Astrocyte (in vitro differentiated cells and primary cell): Measurements from ENCODE around the gene CEP20. TPM values are rescaled to one million over a fixed set of nuclear protein-coding genes. Genes with fewer than 3 reads are reported as not detected.

ENCODE experiments used
- DNase-seq: peaks from one replicate; pipeline ENCODE4 v3.0.0-alpha.2; 2010; ENCODE audit warnings: low read depth
- FAIRE-seq: peaks from 2 replicates; lab custom pipeline; 2011; peaks lifted over from hg19 to GRCh38; lab: Jason Lieb, UNC
- H2AFZ ChIP-seq: 2 replicates; pipeline ENCODE4 v1.6.0; 2012; ENCODE audit warnings: low read depth, low read length, inconsistent platforms
- H3K27ac ChIP-seq: 2 replicates; pipeline ENCODE4 v1.5.1; 2011; ENCODE audit warnings: low read depth, low read length, inconsistent platforms
- H3K27me3 ChIP-seq: 2 replicates; pipeline ENCODE4 v1.6.0; 2011; ENCODE audit warnings: low read length, inconsistent platforms; ENCODE audit not compliant: insufficient read depth
- H3K36me3 ChIP-seq: 2 replicates; pipeline ENCODE4 v1.5.1; 2011; ENCODE audit warnings: low read length, inconsistent platforms; ENCODE audit not compliant: insufficient read depth
- H3K4me1 ChIP-seq: 2 replicates; pipeline ENCODE4 v1.5.1; 2011; ENCODE audit warnings: low read length, inconsistent platforms; ENCODE audit not compliant: insufficient read depth
- H3K4me2 ChIP-seq: 2 replicates; pipeline ENCODE4 v1.6.0; 2012; ENCODE audit warnings: low read length, inconsistent platforms
- H3K4me3 ChIP-seq: 2 replicates; pipeline ENCODE4 v1.5.1; 2011; ENCODE audit warnings: low read depth, mild to moderate bottlenecking, low read length, inconsistent platforms; ENCODE audit not compliant: insufficient read depth
- H3K79me2 ChIP-seq: 2 replicates; pipeline ENCODE4 v1.6.0; 2012; ENCODE audit warnings: mild to moderate bottlenecking, low read length, inconsistent platforms; ENCODE audit not compliant: insufficient read depth
- H3K9ac ChIP-seq: 2 replicates; pipeline ENCODE4 v1.6.0; 2012; ENCODE audit warnings: mild to moderate bottlenecking, low read length, inconsistent platforms
- H3K9me3 ChIP-seq: 2 replicates; pipeline ENCODE4 v1.5.1; 2012; ENCODE audit warnings: low read depth, mild to moderate bottlenecking, low read length, inconsistent platforms; ENCODE audit not compliant: insufficient read depth
- H4K20me1 ChIP-seq: 2 replicates; pipeline ENCODE4 v1.6.0; 2012; ENCODE audit warnings: low read length, inconsistent platforms; ENCODE audit not compliant: insufficient read depth
- H3K27ac Mint-ChIP-seq: one replicate; pipeline ENCODE4 v1.8.0; 2021; ENCODE audit warnings: mild to moderate bottlenecking, mixed read lengths; ENCODE audit not compliant: unreplicated experiment
- H3K27me3 Mint-ChIP-seq: one replicate; pipeline ENCODE4 v1.8.0; 2021; ENCODE audit warnings: low read depth, mixed read lengths; ENCODE audit not compliant: unreplicated experiment
- H3K36me3 Mint-ChIP-seq: one replicate; pipeline ENCODE4 v1.8.0; 2021; ENCODE audit warnings: low read depth, mixed read lengths; ENCODE audit not compliant: unreplicated experiment
- H3K4me1 Mint-ChIP-seq: one replicate; pipeline ENCODE4 v1.8.0; 2021; ENCODE audit warnings: low read depth, mixed read lengths; ENCODE audit not compliant: unreplicated experiment
- H3K4me3 Mint-ChIP-seq: one replicate; pipeline ENCODE4 v1.8.0; 2021; ENCODE audit warnings: mild to moderate bottlenecking, moderate library complexity, mixed read lengths; ENCODE audit not compliant: unreplicated experiment
- H3K9me3 Mint-ChIP-seq: one replicate; pipeline ENCODE4 v1.8.0; 2021; ENCODE audit warnings: mild to moderate bottlenecking, mixed read lengths; ENCODE audit not compliant: unreplicated experiment
- CTCF ChIP-seq: IDR thresholded peaks from 2 replicates; pipeline ENCODE4 v1.5.1; 2011; ENCODE audit warnings: low read depth, mild to moderate bottlenecking, inconsistent platforms, low read length, moderate library complexity; ENCODE audit not compliant: insufficient read depth
- EZH2 ChIP-seq: IDR thresholded peaks from 2 replicates; pipeline ENCODE4 v1.6.1; 2012; ENCODE audit warnings: mild to moderate bottlenecking, low read length, inconsistent platforms; ENCODE audit not compliant: insufficient read depth
- total RNA-seq: library from RNA; stranded (reverse); gene quantifications from 2 replicates; pipeline ENCODE4 v1.2.1, GENCODE V29; 2021

CEP20 gene
- total RNA-seq, 1 donor from 2014 or later = 27.5 TPM

- no peaks in the 10 kb centered on the region for H3K9me3 ChIP-seq
- no peak for FAIRE-seq
- no peak overlapping the region for H3K4me3 Mint-ChIP-seq
- H3K9ac ChIP-seq = no peak overlapping the region
- H3K27me3 Mint-ChIP-seq = peaks cover 2% of the 10 kb centered on the region
- H3K36me3 Mint-ChIP-seq = no peaks in the 10 kb centered on the region
- H3K27ac ChIP-seq = no peak overlapping the region
- H3K4me3 ChIP-seq = no peak overlapping the region
- H3K27me3 ChIP-seq = no peaks in the 10 kb centered on the region
- H3K4me1 ChIP-seq = peaks cover 4% of the 10 kb centered on the region
- H2AFZ ChIP-seq = no peak overlapping the region
- DNase-seq = no peak
- peaks cover 5% of the 10 kb centered on the region for H3K4me1 Mint-ChIP-seq
- H3K27ac Mint-ChIP-seq = no peak overlapping the region
- H3K36me3 ChIP-seq = no peaks in the 10 kb centered on the region
- H3K4me2 ChIP-seq = no peak overlapping the region
- H3K79me2 ChIP-seq = no peaks in the 10 kb centered on the region
- TF ChIP-seq CTCF (no peak), EZH2 (no peak)
- peaks cover 5% of the 10 kb centered on the region for H3K9me3 Mint-ChIP-seq
- H4K20me1 ChIP-seq = no peaks in the 10 kb centered on the region
Measured at GRCh38 chr16:15916323-15916722, 27.9 kb upstream of the CEP20 start.

GRCh38 chr16:15915555-15916081 lies 27.2 kb upstream of the CEP20 start:
- H3K27ac Mint-ChIP-seq = no peak overlapping the region

More at GRCh38 chr16:15915555-15916081, 27.2 kb upstream of the CEP20 start:
- Histone ChIP-seq H3K9ac (no peak overlapping the region), H3K27me3 (no peaks in the 10 kb centered on the region), H4K20me1 (no peaks in the 10 kb centered on the region), H3K79me2 (no peaks in the 10 kb centered on the region), H3K4me2 (no peak overlapping the region), H3K4me1 (peaks cover 4% of the 10 kb centered on the region), H3K36me3 (no peaks in the 10 kb centered on the region), H3K9me3 (no peaks in the 10 kb centered on the region), H3K27ac (no peak overlapping the region), H2AFZ (no peak overlapping the region), H3K4me3 (no peak overlapping the region)
- DNase-seq (no peak), FAIRE-seq (no peak)
- Mint-ChIP-seq H3K9me3 (peaks cover 5% of the 10 kb centered on the region), H3K36me3 (no peaks in the 10 kb centered on the region), H3K4me1 (peaks cover 5% of the 10 kb centered on the region), H3K4me3 (no peak overlapping the region), H3K27me3 (peaks cover 2% of the 10 kb centered on the region)
- no peak for TF ChIP-seq CTCF
- no peak for TF ChIP-seq EZH2
